DND-41 (cell line): ENCODE measurements around the gene SPI1.

Experiments
- ATAC-seq: fragments of 200-7000 bp; cut with Tn5 transposase; 3 replicates; pipeline ENCODE4 v1.9.1; 2021; ENCODE audit warnings: low read depth; ENCODE audit not compliant: insufficient read depth
- DNase-seq: peaks from one replicate; pipeline ENCODE4 v3.0.0-alpha.2; 2020
- H2AFZ ChIP-seq: 2 replicates; pipeline ENCODE4 v1.6.0; 2012; ENCODE audit warnings: low read depth, low read length
- H3K27ac ChIP-seq: 2 replicates; pipeline ENCODE4 v1.5.1; 2012; ENCODE audit warnings: low read length, inconsistent platforms
- H3K27me3 ChIP-seq: fragments of 200-600 bp; sonication (generic); 2 replicates; pipeline ENCODE4 v1.6.0; 2012; ENCODE audit warnings: low read length, mild to moderate bottlenecking, inconsistent platforms; ENCODE audit not compliant: insufficient read depth, poor library complexity
- H3K36me3 ChIP-seq: 2 replicates; pipeline ENCODE4 v1.5.1; 2012; ENCODE audit warnings: low read length, inconsistent platforms; ENCODE audit not compliant: insufficient read depth
- H3K4me1 ChIP-seq: 2 replicates; pipeline ENCODE4 v1.5.1; 2012; ENCODE audit warnings: mild to moderate bottlenecking, low read length; ENCODE audit not compliant: insufficient read depth
- H3K4me2 ChIP-seq: 2 replicates; pipeline ENCODE4 v1.6.0; 2012; ENCODE audit warnings: mild to moderate bottlenecking, moderate library complexity, low read length, inconsistent platforms; ENCODE audit not compliant: insufficient read depth
- H3K4me3 ChIP-seq, 2 experiments: fragments of 200-600 bp in 1 of 2; shearing (Covaris generic) in 1 of 2; 2 replicates each; pipeline ENCODE4 v1.5.1; 2012 to 2016; ENCODE audit warnings: inconsistent platforms in 2 of 2, low read length in 2 of 2, mild to moderate bottlenecking in 2 of 2, low read depth in 1 of 2, moderate library complexity in 1 of 2
- H3K79me2 ChIP-seq: 2 replicates; pipeline ENCODE4 v1.6.0; 2012; ENCODE audit warnings: low read length, inconsistent platforms; ENCODE audit not compliant: insufficient read depth
- H3K9ac ChIP-seq: 2 replicates; pipeline ENCODE4 v1.6.0; 2012; ENCODE audit warnings: low read depth, mild to moderate bottlenecking, inconsistent platforms, low read length, moderate library complexity
- H3K9me3 ChIP-seq: 2 replicates; pipeline ENCODE4 v1.5.1; 2012; ENCODE audit warnings: low read length, moderate library complexity, mild to moderate bottlenecking, inconsistent platforms; ENCODE audit not compliant: insufficient read depth, severe bottlenecking
- H4K20me1 ChIP-seq: 2 replicates; pipeline ENCODE4 v1.6.0; 2012; ENCODE audit warnings: low read length; ENCODE audit not compliant: insufficient read depth
- EZH2 ChIP-seq: IDR thresholded peaks from 3 replicates; pipeline ENCODE4 v1.6.1; 2012; ENCODE audit warnings: borderline replicate concordance, low read depth, mild to moderate bottlenecking, moderate library complexity, low read length, inconsistent platforms; ENCODE audit not compliant: severe bottlenecking
- TF ChIP-seq, protein P1 (sequence below): IDR thresholded peaks from 2 replicates; pipeline ENCODE4 v1.5.1; 2012; ENCODE audit warnings: borderline replicate concordance, low read length, moderate library complexity, mild to moderate bottlenecking; ENCODE audit not compliant: poor library complexity, severe bottlenecking; ENCODE audit errors: extremely low read depth

The SPI1 gene

DNA sequence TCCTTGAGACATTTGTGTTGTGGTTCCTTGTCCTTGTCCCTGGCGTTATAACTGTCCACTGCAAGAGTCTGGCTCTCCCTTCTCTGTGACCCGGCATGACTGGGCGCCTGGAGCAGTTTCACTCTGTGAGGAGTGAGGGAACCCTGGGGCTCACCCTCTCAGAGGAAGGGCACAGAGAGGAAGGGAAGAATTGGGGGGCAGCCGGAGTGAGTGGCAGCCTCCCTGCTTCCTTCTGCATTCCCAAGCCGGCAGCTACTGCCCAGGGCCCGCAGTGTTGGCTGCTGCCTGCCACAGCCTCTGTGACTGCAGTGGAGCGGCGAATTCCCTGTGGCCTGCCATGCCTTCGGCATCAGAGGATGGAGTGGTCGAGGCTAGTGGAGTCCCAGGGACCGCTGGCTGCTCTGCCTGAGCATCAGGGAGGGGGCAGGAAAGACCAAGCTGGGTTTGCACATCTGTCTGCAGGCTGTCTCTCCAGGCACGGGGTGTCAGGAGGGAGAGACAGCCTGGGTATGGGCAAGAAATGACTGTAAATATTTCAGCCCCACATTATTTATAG lies 48.8 kb downstream of the SPI1 start:
- no peaks in the 10 kb centered on the region for H3K27me3 ChIP-seq
- H3K4me3 ChIP-seq, result no peak overlapping the region
- H4K20me1 ChIP-seq, result no peaks in the 10 kb centered on the region
- H3K79me2 ChIP-seq, result no peaks in the 10 kb centered on the region
- H3K36me3 ChIP-seq, result no peaks in the 10 kb centered on the region; the same call in none of the 2 replicates
- no peak overlapping the region for H2AFZ ChIP-seq
- H3K4me1 ChIP-seq, result no peaks in the 10 kb centered on the region
- H3K9me3 ChIP-seq, result no peaks in the 10 kb centered on the region
- DNase-seq (no peak), ATAC-seq (no peak)
- no peak overlapping the region for H3K4me2 ChIP-seq
- no peak for TF ChIP-seq EZH2
- TF ChIP-seq, protein P1, sequence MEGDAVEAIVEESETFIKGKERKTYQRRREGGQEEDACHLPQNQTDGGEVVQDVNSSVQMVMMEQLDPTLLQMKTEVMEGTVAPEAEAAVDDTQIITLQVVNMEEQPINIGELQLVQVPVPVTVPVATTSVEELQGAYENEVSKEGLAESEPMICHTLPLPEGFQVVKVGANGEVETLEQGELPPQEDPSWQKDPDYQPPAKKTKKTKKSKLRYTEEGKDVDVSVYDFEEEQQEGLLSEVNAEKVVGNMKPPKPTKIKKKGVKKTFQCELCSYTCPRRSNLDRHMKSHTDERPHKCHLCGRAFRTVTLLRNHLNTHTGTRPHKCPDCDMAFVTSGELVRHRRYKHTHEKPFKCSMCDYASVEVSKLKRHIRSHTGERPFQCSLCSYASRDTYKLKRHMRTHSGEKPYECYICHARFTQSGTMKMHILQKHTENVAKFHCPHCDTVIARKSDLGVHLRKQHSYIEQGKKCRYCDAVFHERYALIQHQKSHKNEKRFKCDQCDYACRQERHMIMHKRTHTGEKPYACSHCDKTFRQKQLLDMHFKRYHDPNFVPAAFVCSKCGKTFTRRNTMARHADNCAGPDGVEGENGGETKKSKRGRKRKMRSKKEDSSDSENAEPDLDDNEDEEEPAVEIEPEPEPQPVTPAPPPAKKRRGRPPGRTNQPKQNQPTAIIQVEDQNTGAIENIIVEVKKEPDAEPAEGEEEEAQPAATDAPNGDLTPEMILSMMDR, result no peak
- no peak overlapping the region for H3K9ac ChIP-seq
- H3K27ac ChIP-seq, result no peak overlapping the region

DNA sequence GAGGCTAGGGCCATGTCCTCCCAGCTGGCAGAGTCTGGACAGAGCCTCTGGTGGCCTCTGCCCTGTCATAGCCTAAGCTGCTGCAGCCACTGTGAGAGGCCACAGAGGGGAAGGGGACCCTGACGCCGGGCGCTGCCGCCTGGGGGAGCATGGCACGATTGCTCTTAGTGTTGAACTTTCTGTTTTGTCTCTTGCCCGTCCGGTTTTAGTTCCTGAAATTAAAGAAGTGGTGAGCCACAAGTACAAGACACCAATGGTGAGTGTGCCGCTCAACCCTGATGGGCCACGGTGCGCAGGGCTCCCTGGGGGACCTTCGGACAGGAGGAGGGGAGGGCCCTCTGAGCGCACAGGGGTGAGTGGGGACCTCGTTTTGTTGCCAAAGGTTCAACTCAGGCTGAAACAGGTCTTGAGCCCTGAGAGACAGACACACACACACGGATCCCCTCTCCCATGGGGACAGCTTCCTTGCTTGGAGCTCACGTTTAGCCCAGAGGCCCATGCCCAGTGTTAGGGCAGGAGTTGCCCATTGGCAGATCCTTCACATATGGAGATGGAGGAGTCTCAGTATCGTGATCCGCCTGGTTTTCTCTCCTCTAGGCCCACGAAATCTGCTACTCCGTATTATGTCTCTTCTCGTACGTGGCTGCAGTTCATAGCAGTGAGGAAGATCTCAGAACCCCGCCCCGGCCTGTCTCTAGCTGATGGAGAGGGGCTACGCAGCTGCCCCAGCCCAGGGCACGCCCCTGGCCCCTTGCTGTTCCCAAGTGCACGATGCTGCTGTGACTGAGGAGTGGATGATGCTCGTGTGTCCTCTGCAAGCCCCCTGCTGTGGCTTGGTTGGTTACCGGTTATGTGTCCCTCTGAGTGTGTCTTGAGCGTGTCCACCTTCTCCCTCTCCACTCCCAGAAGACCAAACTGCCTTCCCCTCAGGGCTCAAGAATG lies 49.6 kb downstream of the SPI1 start:
- no peaks in the 10 kb centered on the region; the same call in none of the 2 replicates for H3K36me3 ChIP-seq
- no peak overlapping the region for H3K27ac ChIP-seq
- ATAC-seq, result no peak
- no peak overlapping the region for H2AFZ ChIP-seq
- no peaks in the 10 kb centered on the region for H3K4me1 ChIP-seq
- no peak for TF ChIP-seq EZH2
- TF ChIP-seq, protein P1, result no peak
- no peak for DNase-seq
- H4K20me1 ChIP-seq, result no peaks in the 10 kb centered on the region
- H3K27me3 ChIP-seq, result no peaks in the 10 kb centered on the region
- no peaks in the 10 kb centered on the region for H3K9me3 ChIP-seq
- no peak overlapping the region for H3K9ac ChIP-seq
- H3K79me2 ChIP-seq, result no peaks in the 10 kb centered on the region
- H3K4me3 ChIP-seq, result no peak overlapping the region
- H3K4me2 ChIP-seq, result no peak overlapping the region

DNA sequence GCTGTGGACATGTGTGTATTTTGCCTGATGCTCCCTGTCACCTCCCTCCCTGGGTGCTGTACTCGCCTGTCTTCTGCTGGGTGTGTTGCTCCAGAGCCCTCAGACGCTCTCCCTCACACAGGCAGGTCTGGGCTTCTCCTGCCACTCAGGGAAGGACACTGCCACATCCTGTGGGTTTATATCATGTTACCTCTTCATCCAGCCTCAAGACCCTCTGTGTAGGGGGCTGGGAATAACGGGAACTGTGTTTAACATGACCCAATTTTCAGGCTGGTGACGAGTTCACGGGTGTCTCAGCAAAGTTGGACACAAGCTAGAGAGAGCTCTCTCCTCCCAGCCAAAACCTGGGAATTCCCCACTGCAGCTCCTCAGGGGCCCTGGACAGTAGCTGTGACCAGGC lies 50.4 kb downstream of the SPI1 start:
- H3K9ac ChIP-seq, result no peak overlapping the region
- TF ChIP-seq EZH2, result no peak
- TF ChIP-seq, protein P1, result no peak
- ATAC-seq (no peak), DNase-seq (no peak)
- H3K9me3 ChIP-seq, result no peaks in the 10 kb centered on the region
- H3K27me3 ChIP-seq, result no peaks in the 10 kb centered on the region
- no peaks in the 10 kb centered on the region for H3K79me2 ChIP-seq
- no peak overlapping the region for H3K4me2 ChIP-seq
- no peaks in the 10 kb centered on the region; the same call in none of the 2 replicates for H3K36me3 ChIP-seq
- no peaks in the 10 kb centered on the region for H4K20me1 ChIP-seq
- H3K4me1 ChIP-seq, result no peaks in the 10 kb centered on the region
- no peak overlapping the region for H3K27ac ChIP-seq
- H3K4me3 ChIP-seq, result no peak overlapping the region
- H2AFZ ChIP-seq, result no peak overlapping the region
